Measurements from ENCODE around the gene GRM4. TPM values are rescaled to one million over a fixed set of nuclear protein-coding genes. Genes with fewer than 3 reads are reported as not detected.

Gene GRM4
- total and polyA plus RNA-seq, 11 donors, result 0.20 TPM; not detected in 10

GRCh38 chr6:34032856-34033255 is 113.0 kb downstream of the GRM4 start:
- 72 to 83% (median 75%) methylated on average over 4 to 5 of the region's 5 CpGs for WGBS, 4 donors
- TF ChIP-seq POLR2A (IDR thresholded peaks at IDR 0.05) (no peak), CTCF (IDR thresholded peaks at IDR 0.05) (no peak)
- no peaks in the 10 kb centered on the region for H3K4me1 ChIP-seq
- no peak for DNase-seq
- H3K4me3 ChIP-seq, result no peak overlapping the region
- H3K9me3 ChIP-seq, result no peaks in the 10 kb centered on the region
- H3K27me3 ChIP-seq, result peaks cover 0 to 14% (median 4%) of the 10 kb centered on the region in 9 donors
- no peak for ATAC-seq
- intact Hi-C loops (cut with DNase I), result loop anchor here in 1 of 10 donors (10.0 kb wide), 1 partner anchor 188 kb away; no protein-coding TSS in a partner anchor
- no peak overlapping the region for H3K27ac ChIP-seq
- H3K36me3 ChIP-seq, result no peaks in the 10 kb centered on the region

GRCh38 chr6:34031625-34032383 is 114.1 kb downstream of the GRM4 start:
- Histone ChIP-seq H3K36me3 (no peaks in the 10 kb centered on the region), H3K4me1 (no peaks in the 10 kb centered on the region), H3K27ac (no peak overlapping the region), H3K4me3 (no peak overlapping the region), H3K27me3 (peaks cover 0 to 23% (median 4%) of the 10 kb centered on the region in 9 donors), H3K9me3 (no peaks in the 10 kb centered on the region)
- DNase-seq (no peak), ATAC-seq (no peak)
- intact Hi-C loops (cut with DNase I), result loop anchor here in 1 of 10 donors (10.0 kb wide), 1 partner anchor 187 kb away; no protein-coding TSS in a partner anchor
- WGBS, 4 donors, result 74 to 82% (median 80%) methylated on average over 12 of the region's 12 CpGs
- TF ChIP-seq CTCF (IDR thresholded peaks at IDR 0.05) (no peak), POLR2A (IDR thresholded peaks at IDR 0.05) (no peak)

GRCh38 chr6:34030831-34031624 is 114.9 kb downstream of the GRM4 start:
- intact Hi-C loops (cut with DNase I), result loop anchor here in 1 of 10 donors (10.0 kb wide), 1 partner anchor 186 kb away; no protein-coding TSS in a partner anchor
- Histone ChIP-seq H3K27ac (no peak overlapping the region), H3K4me3 (no peak overlapping the region), H3K9me3 (no peaks in the 10 kb centered on the region), H3K36me3 (no peaks in the 10 kb centered on the region), H3K27me3 (peaks cover 0 to 31% (median 8%) of the 10 kb centered on the region in 9 donors), H3K4me1 (no peaks in the 10 kb centered on the region)
- WGBS, 4 donors, result 77 to 94% (median 80%) methylated on average over 9 of the region's 9 CpGs
- TF ChIP-seq CTCF (IDR thresholded peaks at IDR 0.05), result no peak
- no peak for TF ChIP-seq POLR2A (IDR thresholded peaks at IDR 0.05)
- DNase-seq, result no peak
- ATAC-seq, result no peak

Measured in heart left ventricle (tissue), 16 donors.